HG02763 (cell line): Measurements from ENCODE around the gene RBBP8NL.

Experiments
- ATAC-seq: cut with Tn5 transposase; IDR thresholded peaks from one replicate; pipeline ENCODE4 v1.9.1; 2021; ENCODE audit warnings: mild to moderate bottlenecking, moderate library complexity; ENCODE audit not compliant: unreplicated experiment

RBBP8NL gene

GRCh38 chr20:62422636-62423325, 4.6 kb downstream of the RBBP8NL start:
- no peak for ATAC-seq

DNA sequence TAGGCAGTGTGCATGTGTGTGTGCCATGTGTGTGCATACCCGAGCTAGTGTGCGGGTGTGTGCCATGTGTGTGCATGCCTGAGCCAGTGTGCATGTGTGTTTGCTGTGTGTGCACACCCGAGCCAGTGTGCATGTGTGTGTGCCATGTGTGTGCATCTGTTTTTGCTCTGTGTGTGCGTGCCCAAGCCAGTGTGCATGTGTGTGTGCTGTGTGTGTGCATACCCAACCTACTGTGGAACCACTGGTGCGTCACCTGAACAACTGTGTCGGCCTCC, 5.7 kb downstream of the RBBP8NL start:
- no peak for ATAC-seq

- ATAC-seq: no peak
Observed at GRCh38 chr20:62420846-62421715, 6.3 kb downstream of the RBBP8NL start.

DNA sequence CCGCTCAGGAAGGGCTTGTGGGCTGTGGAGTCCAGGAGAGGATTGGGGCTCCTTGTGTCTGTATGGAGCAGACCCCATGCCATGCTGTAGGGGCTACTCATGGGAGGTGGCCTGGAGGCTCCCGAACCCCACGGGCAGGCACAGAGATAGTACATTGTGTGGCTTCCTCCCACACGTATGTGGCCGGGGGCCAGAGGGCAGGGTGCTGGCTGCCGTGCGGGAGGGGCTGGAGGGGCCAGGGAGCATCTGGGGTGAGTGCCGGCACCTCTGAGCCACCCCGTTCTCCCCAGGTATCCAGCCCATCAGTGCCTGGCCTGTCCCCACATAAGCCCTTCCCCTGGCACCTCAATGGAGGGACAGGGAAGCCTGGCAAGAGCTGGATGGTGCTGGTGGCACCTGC, 7.6 kb downstream of the RBBP8NL start:
- no peak for ATAC-seq

DNA sequence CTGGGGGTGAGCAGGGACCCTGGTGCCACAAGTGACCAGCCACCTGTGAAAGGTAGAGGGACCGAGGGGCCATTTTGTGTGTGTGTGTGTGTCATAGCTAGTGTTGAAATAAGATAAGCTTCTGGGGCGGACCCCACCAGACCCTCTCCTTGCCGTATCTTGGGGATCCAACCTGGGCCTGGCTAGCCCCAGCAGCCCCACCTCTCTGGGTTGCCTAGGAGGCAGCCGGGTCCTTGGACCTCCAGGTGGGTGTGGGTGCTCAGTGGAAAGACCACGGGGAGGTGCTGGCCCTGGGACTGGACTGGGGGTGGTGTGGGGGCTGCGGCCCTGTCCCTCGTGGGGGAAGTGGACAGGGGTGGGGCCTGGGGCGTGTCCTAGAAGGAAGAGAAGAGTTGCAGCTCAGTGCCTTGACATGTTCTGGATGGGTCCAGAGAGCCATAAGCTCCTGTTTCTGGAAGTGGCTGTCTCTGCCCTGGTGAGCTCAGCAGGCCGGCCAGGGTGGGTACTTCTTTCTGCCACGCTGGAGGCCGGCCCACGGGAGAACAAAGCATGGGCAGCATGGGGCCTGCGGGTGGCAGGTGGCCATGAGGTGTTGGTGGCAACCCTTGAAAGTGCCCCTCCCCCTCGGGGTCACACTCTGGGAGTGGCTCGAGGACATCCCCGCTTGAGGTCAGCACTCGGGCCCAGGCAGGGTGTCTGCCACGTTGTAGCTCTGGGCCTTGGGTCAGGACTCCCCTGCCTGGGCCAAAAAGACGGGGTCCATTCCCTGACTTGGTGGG, 8.4 kb downstream of the RBBP8NL start:
- no peak for ATAC-seq

DNA sequence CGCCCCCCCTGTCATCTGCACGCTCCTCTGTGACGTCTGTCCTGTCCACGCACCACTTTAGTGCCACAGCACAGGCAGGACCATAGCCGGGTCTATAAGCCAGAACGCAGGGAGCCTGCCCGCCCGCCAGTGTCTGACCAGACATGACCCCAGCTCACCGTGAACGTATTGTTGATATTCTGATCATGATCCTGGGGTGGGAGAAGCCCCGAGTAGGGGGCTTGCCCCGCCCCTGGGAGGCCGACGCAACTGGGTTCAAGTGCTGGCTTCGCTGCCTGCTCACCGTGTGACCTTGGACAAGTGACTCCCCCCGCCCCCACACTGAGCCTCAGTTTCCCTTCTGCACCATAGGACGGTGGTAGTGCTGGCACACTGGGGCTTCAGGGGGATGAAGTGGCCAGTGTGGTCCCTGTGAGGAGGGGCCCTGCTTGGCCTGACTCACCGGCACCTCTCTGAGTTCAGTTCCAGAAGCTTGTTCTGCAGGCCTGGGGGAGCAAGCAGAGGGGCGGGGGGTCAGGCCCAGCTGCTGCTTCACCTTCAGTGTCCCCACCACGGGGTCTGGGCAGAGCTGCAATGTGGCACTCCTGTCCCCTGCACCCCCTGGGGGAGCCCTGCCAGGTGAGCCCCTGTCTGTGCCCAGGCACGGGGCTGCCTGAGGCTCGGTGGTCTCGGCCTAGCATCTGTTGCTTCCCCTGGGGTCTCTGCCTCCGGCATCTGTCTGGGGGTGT, 9.2 kb downstream of the RBBP8NL start:
- ATAC-seq: no peak

- no peak for ATAC-seq
Observed at GRCh38 chr20:62416651-62417637, 10.4 kb downstream of the RBBP8NL start.

DNA sequence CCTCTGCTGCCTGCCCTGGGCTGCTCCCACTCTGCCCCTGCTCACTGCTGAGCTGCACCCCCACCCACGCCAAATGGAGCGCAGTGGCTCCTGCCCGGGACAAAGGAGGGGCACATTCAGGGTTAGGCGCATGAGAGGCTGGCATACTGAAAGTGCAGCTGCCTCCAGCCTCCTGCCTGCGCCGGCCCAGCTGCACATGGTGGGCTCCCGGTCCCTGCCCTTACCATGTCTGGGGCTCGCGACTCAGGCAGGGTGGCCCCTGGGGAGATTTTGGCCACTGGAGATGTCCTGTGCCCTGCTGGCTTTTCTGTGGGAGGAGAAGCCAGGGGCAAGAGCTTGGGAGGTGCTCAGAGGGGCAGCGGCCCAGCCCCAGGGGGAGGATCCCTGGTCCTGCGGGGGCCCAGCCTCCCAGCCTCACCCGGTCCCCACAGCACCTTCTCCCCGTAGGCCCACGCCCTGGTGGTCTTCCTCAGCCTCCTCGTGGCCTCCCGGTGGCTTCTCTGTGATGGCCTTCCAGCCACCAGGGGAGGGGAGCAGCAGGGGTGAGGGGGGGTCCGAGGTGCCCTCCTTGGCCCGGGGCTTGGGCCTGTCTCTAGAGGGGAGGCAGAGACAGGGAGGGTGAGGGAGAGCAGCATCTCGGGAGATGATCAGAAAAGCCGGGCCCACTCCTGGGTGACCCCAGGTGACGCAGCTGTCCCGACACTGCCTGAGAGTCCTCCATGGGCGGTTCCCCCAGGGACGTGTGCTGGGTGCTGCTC, 11.8 kb downstream of the RBBP8NL start:
- ATAC-seq: no peak

DNA sequence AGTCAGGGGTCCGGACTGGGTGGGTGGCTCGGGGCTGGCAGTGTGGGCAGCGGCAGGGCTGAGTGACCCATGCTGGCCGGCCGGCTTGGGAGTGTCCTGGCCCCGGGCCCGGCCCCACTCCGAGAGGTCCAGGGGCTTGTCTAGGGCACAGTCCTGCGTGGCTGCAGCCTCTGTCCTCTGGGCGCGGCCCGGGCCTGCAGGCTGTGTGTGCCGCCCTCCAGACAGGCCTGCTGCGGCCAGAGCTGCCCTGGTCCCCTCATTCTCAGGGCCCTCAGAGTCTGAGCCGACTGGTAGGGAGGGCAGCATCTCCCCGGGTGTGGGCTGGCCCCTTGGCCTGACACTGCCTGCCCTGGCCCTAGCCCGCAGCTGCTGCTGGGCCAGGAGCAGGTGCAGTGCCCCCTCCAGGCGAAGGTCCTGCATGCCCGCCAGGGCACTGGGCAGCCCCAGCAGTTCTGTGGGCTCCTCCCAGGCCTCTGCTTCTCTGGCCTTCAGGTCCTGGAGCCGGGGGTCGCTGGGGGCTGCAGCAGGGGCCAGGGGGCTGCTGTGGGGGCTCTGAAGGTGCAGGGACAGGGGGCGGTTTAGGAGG, 13.3 kb downstream of the RBBP8NL start:
- no peak for ATAC-seq

DNA sequence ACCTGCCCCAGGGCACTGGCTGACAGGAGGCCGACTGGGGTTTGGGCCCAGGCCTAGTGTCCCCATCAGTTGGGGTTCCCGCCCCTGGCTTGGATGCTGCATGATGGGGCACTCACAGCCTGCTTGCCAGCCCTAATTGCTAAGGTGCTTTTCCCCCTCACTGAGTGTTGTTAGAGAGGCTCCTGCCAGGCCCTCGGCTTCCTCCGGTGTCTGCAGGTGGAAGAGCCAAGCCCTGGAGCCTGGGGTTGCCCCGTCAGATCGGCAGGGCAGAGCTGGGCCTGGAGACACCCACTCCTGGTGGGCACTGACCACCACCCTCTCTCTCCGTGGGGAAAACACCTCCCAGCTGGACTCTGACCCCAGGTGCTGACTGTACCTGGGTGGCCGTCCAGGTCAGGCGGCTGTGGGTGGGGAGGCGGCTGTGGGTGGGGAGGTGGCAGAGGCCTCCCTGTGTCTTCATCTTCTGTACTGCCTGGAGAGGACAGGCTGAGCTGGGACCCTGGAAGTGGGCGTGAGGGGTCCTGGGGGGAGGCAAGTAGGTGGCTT, 14.2 kb downstream of the RBBP8NL start:
- no peak for ATAC-seq

DNA sequence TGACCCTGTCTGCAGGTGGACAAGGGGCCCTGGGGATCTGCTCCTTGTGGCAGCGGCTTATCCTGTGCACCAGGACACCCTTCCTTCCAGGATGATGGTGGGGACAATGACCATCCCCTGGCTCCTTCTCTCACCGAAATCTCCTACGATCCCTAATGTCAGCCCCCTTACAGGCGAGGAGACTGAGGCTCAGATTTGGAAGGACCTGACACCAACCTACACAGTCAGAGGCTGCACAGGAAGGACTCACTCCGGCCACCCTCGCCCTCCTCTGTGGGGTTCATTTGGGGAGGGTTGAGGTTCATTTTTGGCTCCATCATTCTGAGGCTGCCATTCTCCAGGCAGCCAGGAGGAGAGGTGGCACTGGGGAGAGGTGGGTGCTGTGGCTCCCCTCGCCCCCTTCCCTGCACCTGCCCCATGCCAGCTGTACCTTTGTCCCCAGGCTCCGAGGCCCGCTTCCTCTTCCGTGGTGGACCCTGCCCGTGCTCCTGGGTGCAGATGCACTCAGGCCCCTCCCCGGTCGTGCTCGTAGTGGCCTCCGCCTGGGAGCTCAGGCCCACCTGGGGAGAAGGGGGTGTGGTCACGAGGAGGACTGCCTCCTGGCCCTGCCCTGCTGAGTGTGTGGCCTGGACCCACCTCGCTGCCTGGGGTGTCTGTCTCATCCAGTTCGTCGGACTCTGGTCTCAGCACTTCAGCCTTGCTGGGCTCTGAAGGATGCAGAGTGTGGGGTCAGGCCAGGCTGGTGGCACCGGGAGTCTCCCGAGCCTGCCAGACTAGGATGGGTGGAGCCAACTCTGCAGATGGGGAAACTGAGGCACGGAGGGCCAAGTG, 14.9 kb downstream of the RBBP8NL start:
- no peak for ATAC-seq

GRCh38 chr20:62411479-62412193, 15.7 kb downstream of the RBBP8NL start:
- no peak for ATAC-seq

GRCh38 chr20:62410746-62411478, 16.4 kb downstream of the RBBP8NL start:
- no peak for ATAC-seq

DNA sequence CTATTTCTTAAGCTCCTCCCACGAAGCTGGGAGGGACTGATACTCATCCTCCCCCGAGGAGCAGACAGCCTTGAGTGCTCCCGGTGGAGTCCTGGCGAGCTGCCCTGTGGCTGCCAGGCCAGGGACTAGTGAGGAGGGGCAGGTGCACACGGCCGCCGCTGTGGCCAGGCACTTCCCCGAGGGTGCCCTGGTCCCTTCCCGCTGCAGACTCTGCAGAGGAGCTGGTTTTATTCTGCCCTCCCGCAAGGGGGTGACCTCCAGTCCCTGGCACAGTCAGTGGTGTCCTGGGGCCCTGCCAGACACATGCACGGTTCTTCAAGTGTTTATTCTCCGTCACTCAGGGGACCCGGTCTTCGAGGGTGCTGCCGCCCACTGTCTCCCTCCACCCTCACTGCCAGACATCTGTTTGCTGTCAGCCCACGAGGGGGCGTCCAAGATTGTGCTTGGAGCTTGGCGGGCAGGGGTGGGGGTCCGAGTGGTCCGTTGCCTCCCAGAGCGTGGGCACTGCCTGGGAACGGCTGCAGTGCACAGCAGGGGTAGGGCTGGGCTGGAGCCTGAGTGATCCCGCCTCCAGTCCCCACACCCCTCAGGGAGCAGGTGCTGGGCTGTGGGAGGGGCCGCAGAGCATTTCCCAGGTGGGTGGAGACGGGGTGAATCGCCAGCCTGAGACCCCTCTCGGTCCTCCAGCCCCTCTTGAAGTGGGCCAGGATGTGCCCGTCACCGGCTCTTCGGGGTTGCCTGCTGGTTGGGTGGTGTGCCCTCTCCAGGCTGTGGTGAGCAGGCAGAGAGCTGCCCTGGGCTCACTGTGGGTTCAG, 17.2 kb downstream of the RBBP8NL start:
- ATAC-seq: no peak

- no peak for ATAC-seq
Observed at GRCh38 chr20:62409086-62409853, 18.1 kb downstream of the RBBP8NL start.
